GM12878 (cell line): ENCODE data around the gene C6orf120. TPM values are rescaled to one million over a fixed set of nuclear protein-coding genes. Genes with fewer than 3 reads are reported as not detected.

Experiments
- ATAC-seq: fragments of 200-7000 bp; cut with Tn5 transposase; 3 replicates; pipeline ENCODE4 v1.9.1; 2020; ENCODE audit warnings: mild to moderate bottlenecking, moderate library complexity
- BruUV-seq: library from RNA; stranded (reverse); fragments of 400-500 nt; replicated peaks from 2 replicates; lab custom pipeline; 2021; lab: Mats Ljungman, UMichigan
- CTCF ChIA-PET: fragments of 300-600 bp; sonication (Branson Sonifier 250); formaldehyde crosslinking; extraction: SDS; loops from one replicate; lab custom pipeline; 2021; ENCODE audit warnings: inconsistent platforms; lab: Yijun Ruan, JAX
- POLR2A ChIA-PET: fragments of 350-600 bp; formaldehyde crosslinking; extraction: SDS; loops from one replicate; lab custom pipeline; 2021; ENCODE audit warnings: inconsistent platforms; lab: Charles Lee
- RAD21 ChIA-PET: fragments of 300-600 bp; sonication (Branson Sonifier 250); formaldehyde crosslinking; loops from one replicate; lab custom pipeline; 2023; ENCODE audit warnings: antibody characterized with exemption; ENCODE audit not compliant: unreplicated experiment; lab: Charles Lee
- SMC1A ChIA-PET: fragments of 300-600 bp; sonication (Branson Sonifier 250); formaldehyde crosslinking; loops from one replicate; lab custom pipeline; 2023; ENCODE audit not compliant: unreplicated experiment, uncharacterized antibody; lab: Charles Lee
- DNase-seq: peaks from one replicate; pipeline ENCODE4 v3.0.0-alpha.2; 2011; ENCODE audit warnings: low read depth, low spot score
- FAIRE-seq: peaks from 3 replicates; lab custom pipeline; 2011; peaks lifted over from hg19 to GRCh38; lab: Jason Lieb, UNC
- H2AFZ ChIP-seq: 2 replicates; pipeline ENCODE4 v1.6.0; 2011; ENCODE audit warnings: low read depth, low read length, control low read depth; ENCODE audit not compliant: control insufficient read depth
- H3K27ac ChIP-seq: 2 replicates; pipeline ENCODE4 v1.5.1; 2011; ENCODE audit warnings: control low read depth; ENCODE audit not compliant: control insufficient read depth, insufficient read depth
- H3K27me3 ChIP-seq, 2 experiments: replicated peaks in 1 of 2; 2 replicates each; pipeline versions ENCODE4 v1.6.0 to v1.6.1; 2011; ENCODE audit warnings: low read length in 1 of 2; ENCODE audit not compliant: control insufficient read depth in 2 of 2, insufficient read depth in 2 of 2
- H3K36me3 ChIP-seq, 2 experiments: 2 replicates each; pipeline ENCODE4 v1.5.1; 2011; ENCODE audit warnings: low read length in 1 of 2; ENCODE audit not compliant: control insufficient read depth in 2 of 2, insufficient read depth in 2 of 2
- H3K4me1 ChIP-seq: 2 replicates; pipeline ENCODE4 v1.6.1; 2011; ENCODE audit warnings: mild to moderate bottlenecking, low read length, moderate library complexity, mixed read lengths; ENCODE audit not compliant: control insufficient read depth, insufficient read depth
- H3K4me2 ChIP-seq: 2 replicates; pipeline ENCODE4 v1.6.0; 2011; ENCODE audit warnings: control low read depth; ENCODE audit not compliant: control insufficient read depth, insufficient read depth
- H3K4me3 ChIP-seq: fragments of 200-600 bp; sonication (generic); 2 replicates; pipeline ENCODE4 v1.5.1; 2016
- H3K79me2 ChIP-seq: 2 replicates; pipeline ENCODE4 v1.6.0; 2011; ENCODE audit warnings: low read length; ENCODE audit not compliant: control insufficient read depth, insufficient read depth
- H3K9ac ChIP-seq: 2 replicates; pipeline ENCODE4 v1.8.0; 2011; ENCODE audit warnings: low read length, control low read depth, mixed read lengths; ENCODE audit not compliant: control insufficient read depth, insufficient read depth
- H3K9me3 ChIP-seq: replicated peaks from 3 replicates; pipeline ENCODE4 v1.5.1; 2011; ENCODE audit warnings: mild to moderate bottlenecking, low read length; ENCODE audit not compliant: control insufficient read depth, insufficient read depth
- H4K20me1 ChIP-seq: 2 replicates; pipeline ENCODE4 v1.6.0; 2011; ENCODE audit not compliant: control insufficient read depth, insufficient read depth
- CBFB ChIP-seq: IDR thresholded peaks from 2 replicates; pipeline ENCODE4 v1.6.1; 2016; ENCODE audit warnings: antibody characterized with exemption, low read depth
- HDAC2 ChIP-seq: fragments of 200-600 bp; sonication (generic); IDR thresholded peaks from 2 replicates; pipeline ENCODE4 v1.6.1; 2017
- JUNB ChIP-seq: IDR thresholded peaks from 2 replicates; pipeline ENCODE4 v1.6.1; 2016; ENCODE audit warnings: antibody characterized with exemption, mild to moderate bottlenecking
- JUND ChIP-seq: IDR thresholded peaks from 2 replicates; pipeline ENCODE4 v1.6.1; 2012; ENCODE audit warnings: low read depth, mild to moderate bottlenecking, low read length, improper control_type of control experiment, moderate library complexity
- MLLT1 ChIP-seq: fragments of 450-650 bp; IDR thresholded peaks from 2 replicates; pipeline ENCODE4 v1.6.1; 2016; ENCODE audit warnings: mild to moderate bottlenecking
- NR2F1 ChIP-seq: fragments of 450-650 bp; conservative IDR thresholded peaks from 2 replicates; pipeline ENCODE4 v1.6.1; 2017; ENCODE audit warnings: mild to moderate bottlenecking
- RAD21 ChIP-seq: IDR thresholded peaks from 2 replicates; pipeline ENCODE4 v1.6.1; 2011; ENCODE audit warnings: mild to moderate bottlenecking, low read depth, low read length, moderate library complexity; ENCODE audit not compliant: insufficient read depth
- SMAD1 ChIP-seq: fragments of 450-650 bp; IDR thresholded peaks from 2 replicates; pipeline ENCODE4 v1.6.1; 2018; ENCODE audit warnings: mild to moderate bottlenecking, low read depth; ENCODE audit not compliant: partially characterized antibody
- SMAD5 ChIP-seq: IDR thresholded peaks from 2 replicates; pipeline ENCODE4 v1.6.1; 2016; ENCODE audit warnings: antibody characterized with exemption, low read depth
- SPI1 ChIP-seq: IDR thresholded peaks from 2 replicates; pipeline ENCODE4 v1.6.1; 2011; ENCODE audit warnings: low read depth, mild to moderate bottlenecking, low read length, moderate library complexity, borderline replicate concordance; ENCODE audit not compliant: insufficient read depth
- YY1 ChIP-seq: IDR thresholded peaks from 2 replicates; pipeline ENCODE4 v1.6.1; 2011; ENCODE audit warnings: low read depth, mild to moderate bottlenecking, low read length
- ZNF274 ChIP-seq: IDR thresholded peaks from one replicate; pipeline ENCODE4 v1.8.0; 2011; ENCODE audit not compliant: insufficient read length, insufficient read depth
- WGBS: methylation state at CpG from one replicate; pipeline ENCODE4 v1.1.6; 2016; ENCODE audit warnings: low lambda C conversion rate; ENCODE audit not compliant: insufficient replicate concordance, insufficient coverage; ENCODE audit errors: missing lambda C conversion rate; 5-methylcytosine and 5-hydroxymethylcytosine counted together
- in situ Hi-C: fragments of 300-500 bp; cut with MboI; formaldehyde crosslinking; loops from 9 replicates; pipeline ENCODE4 v1.14.3; 2018; ENCODE audit warnings: mixed read lengths
- intact Hi-C: fragments of 100-400 bp; cut with micrococcal nuclease; formaldehyde crosslinking; loops from one replicate; pipeline ENCODE4 v1.14.2; 2022; ENCODE audit not compliant: unreplicated experiment
- polyA plus RNA-seq, 11 experiments: library from polyadenylated mRNA; depleted of rRNA in 4 of 11; unstranded in 6 of 11; stranded (reverse) in 5 of 11; fragments of >200 nt; fragmentation: Nextera tagmentation in 4 of 11; fragmentation: Illumina TruSeq in 1 of 11; extraction: Ambion mirVana in 4 of 11; extraction: Trizol in 1 of 11; gene quantifications; 1 replicate in 1 of 11; 2 replicates in 10 of 11; pipeline versions ENCODE4 v1.2.1 to v1.2.3, GENCODE V29; 2011 to 2016; ENCODE audit warnings: inconsistent platforms in 2 of 11, missing spikeins in 2 of 11, low read depth in 1 of 11
- total RNA-seq, 4 experiments: library from RNA; depleted of rRNA in 3 of 4; stranded (reverse); fragments of >200 nt in 3 of 4; fragmentation: Illumina TruSeq in 1 of 4; extraction: Trizol in 1 of 4; gene quantifications; 2 replicates each; pipeline versions ENCODE4 v1.2.1 to v1.2.3, GENCODE V29; 2013 to 2021
- TF ChIP-seq, protein P1 (sequence below): fragments of 450-650 bp; IDR thresholded peaks from 2 replicates; pipeline ENCODE4 v1.6.1; 2018; ENCODE audit warnings: mild to moderate bottlenecking, low read depth, moderate library complexity; ENCODE audit not compliant: partially characterized antibody
- TF ChIP-seq, protein P2 (sequence below): fragments of 450-650 bp; IDR thresholded peaks from 2 replicates; pipeline ENCODE4 v1.6.1; 2017; ENCODE audit warnings: antibody characterized with exemption, mild to moderate bottlenecking, moderate library complexity

C6orf120 gene
- total and polyA plus RNA-seq, 10 of the 15 experiments (the other 5 are each of a cell fraction or from before 2014, with no cell fraction given), result 3.6 to 23.9 (median 18.2) TPM

GRCh38 chr6:169725125-169726048 lies 23.5 kb downstream of the C6orf120 start:
- in situ Hi-C loops (no loop called here), intact Hi-C loops (loop anchor here (1.0 to 10.0 kb wide), 2 partner anchors 26 to 579 kb away; partner anchors contain the start of genes DYNLT2, ERMARD and FAM120B)
- Histone ChIP-seq H2AFZ (peak overlapping the region; percentile 72), H4K20me1 (no peaks in the 10 kb centered on the region), H3K9me3 (no peaks in the 10 kb centered on the region), H3K4me3 (peak overlapping the region; percentile 81), H3K9ac (peak overlapping the region; percentile 52), H3K79me2 (peaks cover 26% of the 10 kb centered on the region), H3K4me2 (peak overlapping the region; percentile 56), H3K27ac (0 out of 2 replicates have a peak overlapping the region, but pooled peaks have one; percentile 30), H3K27me3 (no peaks in the 10 kb centered on the region), H3K4me1 (peaks cover 5% of the 10 kb centered on the region), H3K36me3 (no peaks in the 10 kb centered on the region)
- no TSS peak for BruUV-seq
- WGBS, result 28% methylated on average over 29 of the region's 29 CpGs
- ChIA-PET SMC1A (interaction anchor here (0.9 to 1.6 kb wide), 2 partner anchors 24 to 29 kb away, joined by 4 to 5 read pairs; no protein-coding TSS in a partner anchor), POLR2A (interaction anchor here (1.3 to 1.8 kb wide), 2 partner anchors 16 to 23 kb away, joined by 3 to 7 read pairs; partner anchors contain the start of genes C6orf120 and WDR27), RAD21 (interaction anchor here (1.1 kb wide), 1 partner anchor 20 kb away, joined by 3 read pairs; no protein-coding TSS in a partner anchor), CTCF (interaction anchor here (1.2 to 1.4 kb wide), 2 partner anchors 17 to 23 kb away, joined by 3 read pairs; partner anchors contain the start of genes C6orf120 and WDR27)
- ATAC-seq (peak; percentile 43), DNase-seq (no peak), FAIRE-seq (no peak)
- TF ChIP-seq MLLT1 (peak; percentile 84), JUNB (no peak), CBFB (no peak), ZNF274 (no peak), SPI1 (no peak), NR2F1 (peak; percentile 34), JUND (no peak), SMAD5 (peak; percentile 47; the same call in 1 of the 2 replicates), YY1 (no peak), RAD21 (no peak), HDAC2 (no peak), SMAD1 (no peak)
- TF ChIP-seq, protein P1, sequence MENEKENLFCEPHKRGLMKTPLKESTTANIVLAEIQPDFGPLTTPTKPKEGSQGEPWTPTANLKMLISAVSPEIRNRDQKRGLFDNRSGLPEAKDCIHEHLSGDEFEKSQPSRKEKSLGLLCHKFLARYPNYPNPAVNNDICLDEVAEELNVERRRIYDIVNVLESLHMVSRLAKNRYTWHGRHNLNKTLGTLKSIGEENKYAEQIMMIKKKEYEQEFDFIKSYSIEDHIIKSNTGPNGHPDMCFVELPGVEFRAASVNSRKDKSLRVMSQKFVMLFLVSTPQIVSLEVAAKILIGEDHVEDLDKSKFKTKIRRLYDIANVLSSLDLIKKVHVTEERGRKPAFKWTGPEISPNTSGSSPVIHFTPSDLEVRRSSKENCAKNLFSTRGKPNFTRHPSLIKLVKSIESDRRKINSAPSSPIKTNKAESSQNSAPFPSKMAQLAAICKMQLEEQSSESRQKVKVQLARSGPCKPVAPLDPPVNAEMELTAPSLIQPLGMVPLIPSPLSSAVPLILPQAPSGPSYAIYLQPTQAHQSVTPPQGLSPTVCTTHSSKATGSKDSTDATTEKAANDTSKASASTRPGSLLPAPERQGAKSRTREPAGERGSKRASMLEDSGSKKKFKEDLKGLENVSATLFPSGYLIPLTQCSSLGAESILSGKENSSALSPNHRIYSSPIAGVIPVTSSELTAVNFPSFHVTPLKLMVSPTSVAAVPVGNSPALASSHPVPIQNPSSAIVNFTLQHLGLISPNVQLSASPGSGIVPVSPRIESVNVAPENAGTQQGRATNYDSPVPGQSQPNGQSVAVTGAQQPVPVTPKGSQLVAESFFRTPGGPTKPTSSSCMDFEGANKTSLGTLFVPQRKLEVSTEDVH, result no peak
- TF ChIP-seq, protein P2, sequence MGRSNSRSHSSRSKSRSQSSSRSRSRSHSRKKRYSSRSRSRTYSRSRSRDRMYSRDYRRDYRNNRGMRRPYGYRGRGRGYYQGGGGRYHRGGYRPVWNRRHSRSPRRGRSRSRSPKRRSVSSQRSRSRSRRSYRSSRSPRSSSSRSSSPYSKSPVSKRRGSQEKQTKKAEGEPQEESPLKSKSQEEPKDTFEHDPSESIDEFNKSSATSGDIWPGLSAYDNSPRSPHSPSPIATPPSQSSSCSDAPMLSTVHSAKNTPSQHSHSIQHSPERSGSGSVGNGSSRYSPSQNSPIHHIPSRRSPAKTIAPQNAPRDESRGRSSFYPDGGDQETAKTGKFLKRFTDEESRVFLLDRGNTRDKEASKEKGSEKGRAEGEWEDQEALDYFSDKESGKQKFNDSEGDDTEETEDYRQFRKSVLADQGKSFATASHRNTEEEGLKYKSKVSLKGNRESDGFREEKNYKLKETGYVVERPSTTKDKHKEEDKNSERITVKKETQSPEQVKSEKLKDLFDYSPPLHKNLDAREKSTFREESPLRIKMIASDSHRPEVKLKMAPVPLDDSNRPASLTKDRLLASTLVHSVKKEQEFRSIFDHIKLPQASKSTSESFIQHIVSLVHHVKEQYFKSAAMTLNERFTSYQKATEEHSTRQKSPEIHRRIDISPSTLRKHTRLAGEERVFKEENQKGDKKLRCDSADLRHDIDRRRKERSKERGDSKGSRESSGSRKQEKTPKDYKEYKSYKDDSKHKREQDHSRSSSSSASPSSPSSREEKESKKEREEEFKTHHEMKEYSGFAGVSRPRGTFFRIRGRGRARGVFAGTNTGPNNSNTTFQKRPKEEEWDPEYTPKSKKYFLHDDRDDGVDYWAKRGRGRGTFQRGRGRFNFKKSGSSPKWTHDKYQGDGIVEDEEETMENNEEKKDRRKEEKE, result no peak
